ENCODE measurements around the gene AGPAT1.
A peak's percentile ranks its signal among the peaks of the same experiment; 100 is the strongest.

AGPAT1 gene

DNA sequence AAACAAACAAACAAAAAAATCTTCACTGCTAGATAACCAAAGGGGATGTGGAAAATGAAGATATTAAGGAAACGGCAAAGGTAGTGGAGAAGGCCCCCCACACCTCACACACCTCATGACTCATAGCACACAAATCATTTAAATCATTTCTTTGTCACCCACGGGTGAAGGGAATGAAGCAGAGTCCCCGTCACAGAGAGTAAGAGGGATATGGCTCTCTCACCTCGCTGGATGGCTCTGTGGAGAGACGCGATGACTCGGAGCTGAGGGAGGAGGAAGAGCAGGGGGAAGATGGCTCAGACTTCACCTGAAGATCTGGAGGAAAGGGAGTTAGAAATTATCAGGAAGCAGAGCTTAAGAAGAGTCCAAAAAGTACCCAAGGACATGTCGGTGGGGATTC lies 49.0 kb downstream of the AGPAT1 start:
- CTCF ChIA-PET, result interaction anchor here (1.2 to 2.1 kb wide), 2 partner anchors 9 to 12 kb away, joined by 4 to 11 read pairs; no protein-coding TSS in a partner anchor
- no peak for DNase-seq (ENCODE audit: low spot score)
- TF ChIP-seq, protein P1, sequence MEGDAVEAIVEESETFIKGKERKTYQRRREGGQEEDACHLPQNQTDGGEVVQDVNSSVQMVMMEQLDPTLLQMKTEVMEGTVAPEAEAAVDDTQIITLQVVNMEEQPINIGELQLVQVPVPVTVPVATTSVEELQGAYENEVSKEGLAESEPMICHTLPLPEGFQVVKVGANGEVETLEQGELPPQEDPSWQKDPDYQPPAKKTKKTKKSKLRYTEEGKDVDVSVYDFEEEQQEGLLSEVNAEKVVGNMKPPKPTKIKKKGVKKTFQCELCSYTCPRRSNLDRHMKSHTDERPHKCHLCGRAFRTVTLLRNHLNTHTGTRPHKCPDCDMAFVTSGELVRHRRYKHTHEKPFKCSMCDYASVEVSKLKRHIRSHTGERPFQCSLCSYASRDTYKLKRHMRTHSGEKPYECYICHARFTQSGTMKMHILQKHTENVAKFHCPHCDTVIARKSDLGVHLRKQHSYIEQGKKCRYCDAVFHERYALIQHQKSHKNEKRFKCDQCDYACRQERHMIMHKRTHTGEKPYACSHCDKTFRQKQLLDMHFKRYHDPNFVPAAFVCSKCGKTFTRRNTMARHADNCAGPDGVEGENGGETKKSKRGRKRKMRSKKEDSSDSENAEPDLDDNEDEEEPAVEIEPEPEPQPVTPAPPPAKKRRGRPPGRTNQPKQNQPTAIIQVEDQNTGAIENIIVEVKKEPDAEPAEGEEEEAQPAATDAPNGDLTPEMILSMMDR (conservative IDR thresholded peaks at IDR 0.05; ENCODE audit: low read depth), result no peak
- POLR2A ChIA-PET (ENCODE audit: low non-redundant PET), result no interaction called here
- H3K27ac ChIP-seq, result peak overlapping the region; percentile 89

DNA sequence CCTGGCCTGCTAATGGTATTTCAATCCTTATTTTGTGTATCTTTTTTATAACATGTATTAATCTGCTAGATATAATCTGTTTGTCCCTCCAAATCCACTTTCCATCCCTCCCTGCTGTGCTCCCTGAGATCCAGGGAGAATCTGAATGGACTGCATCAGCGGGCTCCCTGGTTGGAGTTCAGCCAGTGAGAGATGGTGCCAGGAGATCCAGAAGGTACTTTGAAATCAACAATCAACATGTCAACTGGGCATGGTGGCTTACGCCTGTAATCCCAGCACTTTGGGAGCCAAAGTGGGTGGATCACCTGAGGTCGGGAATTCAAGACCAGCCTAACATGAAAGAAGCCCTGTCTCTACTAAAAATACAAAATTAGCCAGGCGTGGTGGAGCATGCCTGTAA lies 52.2 kb downstream of the AGPAT1 start:
- H3K27ac ChIP-seq, result peak overlapping the region; percentile 4; the same call in 1 of the 2 replicates
- POLR2A ChIA-PET (ENCODE audit: low non-redundant PET), result no interaction called here
- DNase-seq (ENCODE audit: low spot score), result no peak
- TF ChIP-seq, protein P1 (conservative IDR thresholded peaks at IDR 0.05; ENCODE audit: low read depth), result no peak
- CTCF ChIA-PET, result no interaction called here

DNA sequence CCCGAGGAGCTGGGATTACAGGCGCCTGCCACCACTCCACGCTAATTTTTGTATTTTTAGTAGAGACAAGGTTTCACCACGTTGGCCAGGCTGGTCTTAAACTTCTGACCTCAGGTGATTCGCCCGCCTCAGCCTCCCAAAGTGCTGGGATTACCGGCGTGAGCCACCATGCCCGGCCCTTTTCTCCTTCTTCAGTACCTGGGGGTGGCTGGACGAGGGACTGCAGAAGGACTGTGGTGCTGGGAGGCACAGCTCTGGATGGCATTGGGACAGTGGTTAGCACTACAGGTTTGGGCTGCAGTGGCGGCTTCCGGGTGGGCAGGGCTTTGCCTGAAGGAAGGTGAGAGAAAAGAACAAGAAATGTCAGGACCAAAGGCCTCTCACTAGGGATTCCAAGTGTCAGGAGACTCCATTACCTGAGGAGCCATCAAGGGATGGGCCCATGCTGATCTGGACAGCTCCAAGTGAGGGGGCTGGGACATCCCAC lies 55.3 kb downstream of the AGPAT1 start:
- CTCF ChIA-PET, result interaction anchor here (0.6 to 0.7 kb wide), 2 partner anchors 34 to 119 kb away, joined by 3 read pairs; no protein-coding TSS in a partner anchor
- DNase-seq (ENCODE audit: low spot score), result no peak
- peak overlapping the region; percentile 29 for H3K27ac ChIP-seq
- POLR2A ChIA-PET (ENCODE audit: low non-redundant PET), result interaction anchor here (0.7 kb wide), 1 partner anchor 57 kb away, joined by 3 read pairs; no protein-coding TSS in a partner anchor
- TF ChIP-seq, protein P1 (conservative IDR thresholded peaks at IDR 0.05; ENCODE audit: low read depth), result no peak

DNA sequence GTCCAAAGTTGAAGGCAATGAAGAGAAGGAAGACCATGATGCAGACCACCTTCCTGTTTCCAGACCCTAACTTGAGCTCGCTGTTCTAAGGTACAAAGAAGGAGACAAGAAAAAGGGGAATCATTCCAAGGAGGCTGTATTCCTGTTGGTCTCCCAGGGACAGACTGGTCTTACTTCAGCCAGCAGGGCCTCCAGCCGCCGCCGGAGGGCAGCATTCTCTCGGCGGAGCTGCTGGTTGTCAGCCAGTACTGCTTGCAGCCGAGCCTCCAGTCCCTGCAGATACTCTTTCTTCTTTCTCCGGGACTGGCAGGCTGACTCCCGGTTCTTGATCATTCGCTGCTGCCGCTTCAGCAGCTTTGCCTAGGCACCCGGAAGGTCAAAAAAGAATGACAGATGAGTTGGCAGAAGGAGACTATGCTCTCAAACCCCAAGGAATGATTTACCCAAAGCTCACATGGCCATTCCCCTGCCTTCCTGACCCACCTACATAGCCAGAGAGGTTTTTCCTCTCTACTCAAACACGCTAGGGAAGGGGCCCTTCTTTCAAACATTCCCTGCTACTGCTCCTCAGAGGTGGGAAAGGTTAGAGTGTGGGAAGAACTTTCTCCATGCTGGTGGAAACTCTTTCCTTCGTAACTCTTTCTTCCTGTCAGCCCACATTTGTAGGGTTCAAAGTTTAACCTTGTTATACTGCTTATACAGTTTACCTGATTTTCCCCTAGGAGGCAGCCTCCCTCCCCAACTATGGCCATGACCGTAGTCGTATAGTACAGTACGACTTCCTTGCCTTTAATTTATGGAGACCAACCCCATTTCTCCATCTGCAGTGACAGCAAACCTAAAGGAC lies 56.9 kb downstream of the AGPAT1 start:
- TF ChIP-seq, protein P1 (conservative IDR thresholded peaks at IDR 0.05; ENCODE audit: low read depth), result peak; percentile 93
- DNase-seq (ENCODE audit: low spot score), result peak; percentile 75
- ChIA-PET CTCF (interaction anchor here (0.6 to 2.7 kb wide), 17 partner anchors 8 to 559 kb away, joined by 3 to 22 read pairs (median 4); partner anchors contain the start of gene TNXB), POLR2A (ENCODE audit: low non-redundant PET) (interaction anchor here (1.2 kb wide), 1 partner anchor 36 kb away, joined by 3 read pairs; no protein-coding TSS in a partner anchor)
- peak overlapping the region; percentile 71 for H3K27ac ChIP-seq
